GM12878 (cell line): ENCODE data around the gene PLEKHF1. TPM values are rescaled to one million over a fixed set of nuclear protein-coding genes. Genes with fewer than 3 reads are reported as not detected.

Source experiments
- ATAC-seq: fragments of 200-7000 bp; cut with Tn5 transposase; 3 replicates; pipeline ENCODE4 v1.9.1; 2020; ENCODE audit warnings: mild to moderate bottlenecking, moderate library complexity
- BruUV-seq: library from RNA; stranded (reverse); fragments of 400-500 nt; replicated peaks from 2 replicates; lab custom pipeline; 2021; lab: Mats Ljungman, UMichigan
- CTCF ChIA-PET: fragments of 300-600 bp; sonication (Branson Sonifier 250); formaldehyde crosslinking; extraction: SDS; loops from one replicate; lab custom pipeline; 2021; ENCODE audit warnings: inconsistent platforms; lab: Yijun Ruan, JAX
- POLR2A ChIA-PET: fragments of 350-600 bp; formaldehyde crosslinking; extraction: SDS; loops from one replicate; lab custom pipeline; 2021; ENCODE audit warnings: inconsistent platforms; lab: Charles Lee
- RAD21 ChIA-PET: fragments of 300-600 bp; sonication (Branson Sonifier 250); formaldehyde crosslinking; loops from one replicate; lab custom pipeline; 2023; ENCODE audit warnings: antibody characterized with exemption; ENCODE audit not compliant: unreplicated experiment; lab: Charles Lee
- SMC1A ChIA-PET: fragments of 300-600 bp; sonication (Branson Sonifier 250); formaldehyde crosslinking; loops from one replicate; lab custom pipeline; 2023; ENCODE audit not compliant: unreplicated experiment, uncharacterized antibody; lab: Charles Lee
- DNase-seq: peaks from one replicate; pipeline ENCODE4 v3.0.0-alpha.2; 2011; ENCODE audit warnings: low read depth, low spot score
- FAIRE-seq: peaks from 3 replicates; lab custom pipeline; 2011; peaks lifted over from hg19 to GRCh38; lab: Jason Lieb, UNC
- H2AFZ ChIP-seq: 2 replicates; pipeline ENCODE4 v1.6.0; 2011; ENCODE audit warnings: low read depth, low read length, control low read depth; ENCODE audit not compliant: control insufficient read depth
- H3K27ac ChIP-seq: 2 replicates; pipeline ENCODE4 v1.5.1; 2011; ENCODE audit warnings: control low read depth; ENCODE audit not compliant: control insufficient read depth, insufficient read depth
- H3K27me3 ChIP-seq, 2 experiments: replicated peaks in 1 of 2; 2 replicates each; pipeline versions ENCODE4 v1.6.0 to v1.6.1; 2011; ENCODE audit warnings: low read length in 1 of 2; ENCODE audit not compliant: control insufficient read depth in 2 of 2, insufficient read depth in 2 of 2
- H3K36me3 ChIP-seq, 2 experiments: 2 replicates each; pipeline ENCODE4 v1.5.1; 2011; ENCODE audit warnings: low read length in 1 of 2; ENCODE audit not compliant: control insufficient read depth in 2 of 2, insufficient read depth in 2 of 2
- H3K4me1 ChIP-seq: 2 replicates; pipeline ENCODE4 v1.6.1; 2011; ENCODE audit warnings: mild to moderate bottlenecking, low read length, moderate library complexity, mixed read lengths; ENCODE audit not compliant: control insufficient read depth, insufficient read depth
- H3K4me2 ChIP-seq: 2 replicates; pipeline ENCODE4 v1.6.0; 2011; ENCODE audit warnings: control low read depth; ENCODE audit not compliant: control insufficient read depth, insufficient read depth
- H3K4me3 ChIP-seq: fragments of 200-600 bp; sonication (generic); 2 replicates; pipeline ENCODE4 v1.5.1; 2016
- H3K79me2 ChIP-seq: 2 replicates; pipeline ENCODE4 v1.6.0; 2011; ENCODE audit warnings: low read length; ENCODE audit not compliant: control insufficient read depth, insufficient read depth
- H3K9ac ChIP-seq: 2 replicates; pipeline ENCODE4 v1.8.0; 2011; ENCODE audit warnings: low read length, control low read depth, mixed read lengths; ENCODE audit not compliant: control insufficient read depth, insufficient read depth
- H3K9me3 ChIP-seq: replicated peaks from 3 replicates; pipeline ENCODE4 v1.5.1; 2011; ENCODE audit warnings: mild to moderate bottlenecking, low read length; ENCODE audit not compliant: control insufficient read depth, insufficient read depth
- H4K20me1 ChIP-seq: 2 replicates; pipeline ENCODE4 v1.6.0; 2011; ENCODE audit not compliant: control insufficient read depth, insufficient read depth
- ASH2L ChIP-seq: fragments of 300-600, 200-600 bp; sonication (generic); IDR thresholded peaks from 2 replicates; pipeline ENCODE4 v1.6.1; 2017; ENCODE audit warnings: low read depth, mild to moderate bottlenecking, borderline replicate concordance
- DPF2 ChIP-seq: fragments of 450-650 bp; IDR thresholded peaks from 2 replicates; pipeline ENCODE4 v1.6.1; 2017; ENCODE audit warnings: mild to moderate bottlenecking
- RELA ChIP-seq: fragments of 450-650 bp; IDR thresholded peaks from 2 replicates; pipeline ENCODE4 v1.8.0; 2014; ENCODE audit warnings: borderline replicate concordance; ENCODE audit not compliant: partially characterized antibody
- TAF1 ChIP-seq: IDR thresholded peaks from 2 replicates; pipeline ENCODE4 v1.6.1; 2011; ENCODE audit warnings: mild to moderate bottlenecking, low read depth, low read length, borderline replicate concordance
- ZNF384 ChIP-seq: IDR thresholded peaks from 2 replicates; pipeline ENCODE4 v1.6.1; 2012; ENCODE audit warnings: low read depth, mild to moderate bottlenecking, low read length, improper control_type of control experiment, borderline replicate concordance
- WGBS: methylation state at CpG from one replicate; pipeline ENCODE4 v1.1.6; 2016; ENCODE audit warnings: low lambda C conversion rate; ENCODE audit not compliant: insufficient replicate concordance, insufficient coverage; ENCODE audit errors: missing lambda C conversion rate; 5-methylcytosine and 5-hydroxymethylcytosine counted together
- in situ Hi-C: fragments of 300-500 bp; cut with MboI; formaldehyde crosslinking; loops from 9 replicates; pipeline ENCODE4 v1.14.3; 2018; ENCODE audit warnings: mixed read lengths
- intact Hi-C: fragments of 100-400 bp; cut with micrococcal nuclease; formaldehyde crosslinking; loops from one replicate; pipeline ENCODE4 v1.14.2; 2022; ENCODE audit not compliant: unreplicated experiment
- polyA plus RNA-seq, 11 experiments: library from polyadenylated mRNA; depleted of rRNA in 4 of 11; unstranded in 6 of 11; stranded (reverse) in 5 of 11; fragments of >200 nt; fragmentation: Nextera tagmentation in 4 of 11; fragmentation: Illumina TruSeq in 1 of 11; extraction: Ambion mirVana in 4 of 11; extraction: Trizol in 1 of 11; gene quantifications; 1 replicate in 1 of 11; 2 replicates in 10 of 11; pipeline versions ENCODE4 v1.2.1 to v1.2.3, GENCODE V29; 2011 to 2016; ENCODE audit warnings: inconsistent platforms in 2 of 11, missing spikeins in 2 of 11, low read depth in 1 of 11
- total RNA-seq, 4 experiments: library from RNA; depleted of rRNA in 3 of 4; stranded (reverse); fragments of >200 nt in 3 of 4; fragmentation: Illumina TruSeq in 1 of 4; extraction: Trizol in 1 of 4; gene quantifications; 2 replicates each; pipeline versions ENCODE4 v1.2.1 to v1.2.3, GENCODE V29; 2013 to 2021
- TF ChIP-seq, protein P1 (sequence below): fragments of 450-650 bp; IDR thresholded peaks from 2 replicates; pipeline ENCODE4 v1.6.1; 2017; ENCODE audit warnings: low read depth, mild to moderate bottlenecking, moderate library complexity

PLEKHF1 gene
- total and polyA plus RNA-seq, 10 of the 15 experiments (the other 5 are each of a cell fraction or from before 2014, with no cell fraction given) = 0.10 to 20.3 (median 15.3) TPM

DNA sequence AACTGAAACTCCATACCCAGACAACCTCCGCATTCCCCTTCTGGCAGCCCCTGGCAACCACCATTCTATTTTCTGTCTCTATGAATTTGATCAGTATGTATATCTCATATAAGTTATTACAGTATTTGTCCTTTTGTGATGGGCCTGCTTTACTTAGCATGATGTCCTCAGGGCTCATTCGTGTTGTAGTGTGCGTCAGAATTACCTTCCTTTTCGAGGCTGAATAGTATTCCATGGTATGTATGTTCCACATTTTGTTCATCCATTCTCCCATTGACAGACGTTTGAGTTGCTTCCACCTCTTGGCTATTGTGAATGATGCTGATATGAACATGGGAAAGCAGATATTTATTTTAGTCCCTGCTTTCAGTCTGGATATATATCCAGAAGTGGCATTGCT lies 5.0 kb downstream of the PLEKHF1 start:
- ATAC-seq = no peak
- Histone ChIP-seq H3K9me3 (no peaks in the 10 kb centered on the region), H3K4me2 (peak overlapping the region; percentile 77; the same call in 1 of the 2 replicates), H3K4me1 (peaks cover 65% of the 10 kb centered on the region), H3K4me3 (no peak overlapping the region), H3K79me2 (peaks cover 87% of the 10 kb centered on the region), H3K27me3 (no peaks in the 10 kb centered on the region), H3K27ac (peak overlapping the region; percentile 89; the same call in 1 of the 2 replicates), H3K36me3 (peaks cover 8 to 16% of the 10 kb centered on the region in 2 experiments), H4K20me1 (no peaks in the 10 kb centered on the region), H3K9ac (no peak overlapping the region), H2AFZ (no peak overlapping the region)
- BruUV-seq = no TSS peak
- in situ Hi-C loops (no loop called here), intact Hi-C loops (no loop called here)
- 96% methylated on average over 5 of the region's 5 CpGs for WGBS
- TF ChIP-seq DPF2 (no peak), TAF1 (no peak), ZNF384 (no peak), ASH2L (no peak), RELA (no peak)
- TF ChIP-seq, protein P1, sequence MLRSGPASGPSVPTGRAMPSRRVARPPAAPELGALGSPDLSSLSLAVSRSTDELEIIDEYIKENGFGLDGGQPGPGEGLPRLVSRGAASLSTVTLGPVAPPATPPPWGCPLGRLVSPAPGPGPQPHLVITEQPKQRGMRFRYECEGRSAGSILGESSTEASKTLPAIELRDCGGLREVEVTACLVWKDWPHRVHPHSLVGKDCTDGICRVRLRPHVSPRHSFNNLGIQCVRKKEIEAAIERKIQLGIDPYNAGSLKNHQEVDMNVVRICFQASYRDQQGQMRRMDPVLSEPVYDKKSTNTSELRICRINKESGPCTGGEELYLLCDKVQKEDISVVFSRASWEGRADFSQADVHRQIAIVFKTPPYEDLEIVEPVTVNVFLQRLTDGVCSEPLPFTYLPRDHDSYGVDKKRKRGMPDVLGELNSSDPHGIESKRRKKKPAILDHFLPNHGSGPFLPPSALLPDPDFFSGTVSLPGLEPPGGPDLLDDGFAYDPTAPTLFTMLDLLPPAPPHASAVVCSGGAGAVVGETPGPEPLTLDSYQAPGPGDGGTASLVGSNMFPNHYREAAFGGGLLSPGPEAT = no peak
- RAD21 ChIA-PET = no interaction called here
- CTCF ChIA-PET = interaction anchor here (3.6 kb wide), 1 partner anchor 59 kb away, joined by 45 read pairs; no protein-coding TSS in a partner anchor
- SMC1A ChIA-PET = no interaction called here
- no peak for FAIRE-seq
- POLR2A ChIA-PET = no interaction called here
- no peak for DNase-seq
